GM18873 (cell line): ENCODE data around the gene RCAN3.
"Not testable (repeated sequence)": the region's sequence is repeated elsewhere in the genome, so short reads cannot be mapped to it uniquely, and the experiment has no call there.

Experiments used
- ATAC-seq: cut with Tn5 transposase; IDR thresholded peaks from one replicate; pipeline ENCODE4 v1.9.1; 2021; ENCODE audit warnings: mild to moderate bottlenecking, moderate library complexity, moderate number of reproducible peaks; ENCODE audit not compliant: unreplicated experiment, low FRiP score

Gene RCAN3

GRCh38 chr1:24484199-24484598, 18.4 kb upstream of the RCAN3 start:
- ATAC-seq: no peak

- no peak for ATAC-seq
These were observed 16.1 kb upstream of the RCAN3 start for GRCh38 chr1:24486331-24487065.

- ATAC-seq: no peak
These were observed 15.2 kb upstream of the RCAN3 start for GRCh38 chr1:24487455-24487854.

GRCh38 chr1:24488159-24488558, 14.5 kb upstream of the RCAN3 start:
- not testable (repeated sequence) for ATAC-seq

GRCh38 chr1:24489674-24490073, 13.0 kb upstream of the RCAN3 start:
- no peak for ATAC-seq

GRCh38 chr1:24490101-24490781, 12.4 kb upstream of the RCAN3 start:
- no peak for ATAC-seq

- no peak for ATAC-seq
These were observed 10.9 kb upstream of the RCAN3 start for GRCh38 chr1:24491577-24492360.

- ATAC-seq: not testable (repeated sequence)
These were observed 9.7 kb upstream of the RCAN3 start for GRCh38 chr1:24492935-24493334.

- no peak for ATAC-seq
These were observed 8.9 kb upstream of the RCAN3 start for GRCh38 chr1:24493785-24494184.

GRCh38 chr1:24498589-24498988, 4.0 kb upstream of the RCAN3 start:
- ATAC-seq: no peak

GRCh38 chr1:24500448-24501048, 2.1 kb upstream of the RCAN3 start:
- ATAC-seq: no peak

GRCh38 chr1:24501371-24502064, 1.1 kb upstream of the RCAN3 start:
- ATAC-seq: no peak

- ATAC-seq: no peak
These were observed 449 bp upstream of the RCAN3 start for GRCh38 chr1:24502065-24502708.

- ATAC-seq: no peak
These were observed 569 bp downstream of the RCAN3 start for GRCh38 chr1:24503059-24503751.

- ATAC-seq: no peak
These were observed 1.4 kb downstream of the RCAN3 start for GRCh38 chr1:24503870-24504523.

- ATAC-seq: no peak
These were observed 1.9 kb downstream of the RCAN3 start for GRCh38 chr1:24504560-24504959.

- no peak for ATAC-seq
These were observed 3.2 kb downstream of the RCAN3 start for GRCh38 chr1:24505816-24506215.

GRCh38 chr1:24506691-24507381, 4.2 kb downstream of the RCAN3 start:
- no peak for ATAC-seq
